GM12865 (cell line): Measurements from ENCODE around the gene SSR1.
A peak's percentile ranks its signal among the peaks of the same experiment; 100 is the strongest.

Source experiments
- DNase-seq: peaks from one replicate; pipeline ENCODE4 v3.0.0; 2010; ENCODE audit warnings: low read depth
- H3K4me3 ChIP-seq: 2 replicates; pipeline ENCODE4 v1.5.1; 2011; ENCODE audit warnings: mild to moderate bottlenecking, low read depth, low read length, control low read depth
- TF ChIP-seq, protein P1 (sequence below): IDR thresholded peaks from 2 replicates; pipeline ENCODE4 v1.5.1; 2011; ENCODE audit warnings: low read length, control low read depth, low read depth, inconsistent platforms; ENCODE audit not compliant: insufficient read depth; ENCODE audit errors: missing control alignments

Gene SSR1

DNA sequence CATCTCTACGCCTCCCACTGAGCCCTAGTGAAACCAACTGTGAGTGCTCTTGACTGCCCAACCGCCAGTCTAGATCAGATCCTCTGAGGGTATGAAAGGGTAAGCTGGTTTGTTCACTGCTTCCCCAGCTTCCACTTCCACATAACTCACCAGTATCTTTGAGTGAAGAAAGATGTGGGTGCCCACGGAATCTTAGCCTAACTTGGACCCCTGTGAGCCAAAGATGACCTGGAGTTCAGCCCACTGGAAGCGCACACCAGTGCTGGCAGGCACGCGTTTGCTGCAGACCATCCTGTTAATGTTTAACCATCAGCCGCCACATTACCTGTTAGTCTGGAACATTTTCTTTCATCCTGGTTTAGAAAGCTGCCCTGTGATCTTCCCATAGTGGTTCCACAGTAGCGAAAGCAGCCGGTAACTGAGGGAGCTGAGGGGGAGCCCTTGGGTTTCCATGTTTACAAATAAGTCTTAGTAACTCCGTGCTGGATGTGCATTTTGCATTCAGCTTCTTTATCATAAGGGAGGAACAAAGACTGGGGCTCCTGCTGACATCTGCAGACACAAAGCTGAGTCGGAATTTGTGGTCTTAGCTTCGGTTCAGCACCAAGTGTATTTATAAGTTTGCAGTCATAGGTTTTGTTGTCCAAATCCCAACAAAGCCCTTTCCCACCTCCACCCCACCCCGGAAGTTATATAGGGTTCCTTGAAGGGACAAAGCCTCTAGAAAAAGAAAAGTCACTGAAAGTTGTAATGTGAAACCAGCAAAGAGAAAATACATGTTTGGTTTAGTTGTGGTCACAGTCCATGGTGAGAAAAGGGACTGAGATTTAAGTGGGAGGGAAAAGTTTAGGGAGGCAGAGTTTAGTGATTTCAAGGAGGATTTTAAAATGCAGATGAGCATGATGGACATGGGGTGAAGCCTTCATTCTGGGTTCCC lies 71.0 kb downstream of the SSR1 start:
- TF ChIP-seq, protein P1, sequence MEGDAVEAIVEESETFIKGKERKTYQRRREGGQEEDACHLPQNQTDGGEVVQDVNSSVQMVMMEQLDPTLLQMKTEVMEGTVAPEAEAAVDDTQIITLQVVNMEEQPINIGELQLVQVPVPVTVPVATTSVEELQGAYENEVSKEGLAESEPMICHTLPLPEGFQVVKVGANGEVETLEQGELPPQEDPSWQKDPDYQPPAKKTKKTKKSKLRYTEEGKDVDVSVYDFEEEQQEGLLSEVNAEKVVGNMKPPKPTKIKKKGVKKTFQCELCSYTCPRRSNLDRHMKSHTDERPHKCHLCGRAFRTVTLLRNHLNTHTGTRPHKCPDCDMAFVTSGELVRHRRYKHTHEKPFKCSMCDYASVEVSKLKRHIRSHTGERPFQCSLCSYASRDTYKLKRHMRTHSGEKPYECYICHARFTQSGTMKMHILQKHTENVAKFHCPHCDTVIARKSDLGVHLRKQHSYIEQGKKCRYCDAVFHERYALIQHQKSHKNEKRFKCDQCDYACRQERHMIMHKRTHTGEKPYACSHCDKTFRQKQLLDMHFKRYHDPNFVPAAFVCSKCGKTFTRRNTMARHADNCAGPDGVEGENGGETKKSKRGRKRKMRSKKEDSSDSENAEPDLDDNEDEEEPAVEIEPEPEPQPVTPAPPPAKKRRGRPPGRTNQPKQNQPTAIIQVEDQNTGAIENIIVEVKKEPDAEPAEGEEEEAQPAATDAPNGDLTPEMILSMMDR, result no peak
- DNase-seq, result peak; percentile 37
- no peak overlapping the region for H3K4me3 ChIP-seq

DNA sequence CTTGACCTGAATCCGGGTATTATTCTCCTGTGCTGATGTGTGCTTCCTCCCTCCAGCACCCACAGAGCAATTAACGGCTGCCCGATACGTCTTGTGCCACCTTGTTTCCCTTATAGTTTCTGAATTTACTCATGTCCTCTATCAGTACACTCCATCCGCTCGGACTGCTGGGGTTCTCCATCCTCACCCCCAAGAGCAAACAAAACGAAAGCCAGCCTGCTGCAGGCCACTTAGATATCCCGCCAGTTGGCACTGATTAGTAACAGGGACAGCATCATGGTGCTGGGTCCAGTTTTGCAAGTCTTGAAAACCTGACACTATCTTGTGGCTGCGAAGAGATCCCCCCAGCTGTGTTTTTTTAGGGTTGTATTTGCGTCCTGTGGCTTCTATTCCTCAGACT lies 71.8 kb downstream of the SSR1 start:
- no peak for DNase-seq
- no peak overlapping the region for H3K4me3 ChIP-seq
- TF ChIP-seq, protein P1, result no peak

DNA sequence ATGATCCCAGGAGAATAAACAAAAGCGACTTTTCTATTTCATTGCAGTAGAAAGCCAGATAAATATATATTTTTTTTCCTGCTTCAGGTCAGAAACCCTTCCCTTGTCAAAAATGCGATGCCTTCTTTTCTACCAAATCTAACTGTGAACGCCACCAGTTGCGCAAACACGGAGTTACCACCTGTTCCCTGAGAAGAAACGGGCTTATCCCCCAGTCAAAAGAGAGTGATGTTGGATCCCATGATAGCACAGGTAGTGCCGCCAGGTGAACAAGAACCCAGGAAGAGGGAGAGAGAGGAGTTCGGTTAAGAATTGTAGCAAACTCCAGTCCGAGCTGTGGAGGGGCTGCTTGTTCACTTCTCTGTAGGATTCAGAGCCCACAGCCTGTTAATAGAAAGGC lies 72.6 kb downstream of the SSR1 start:
- TF ChIP-seq, protein P1, result no peak
- no peak overlapping the region for H3K4me3 ChIP-seq
- no peak for DNase-seq

DNA sequence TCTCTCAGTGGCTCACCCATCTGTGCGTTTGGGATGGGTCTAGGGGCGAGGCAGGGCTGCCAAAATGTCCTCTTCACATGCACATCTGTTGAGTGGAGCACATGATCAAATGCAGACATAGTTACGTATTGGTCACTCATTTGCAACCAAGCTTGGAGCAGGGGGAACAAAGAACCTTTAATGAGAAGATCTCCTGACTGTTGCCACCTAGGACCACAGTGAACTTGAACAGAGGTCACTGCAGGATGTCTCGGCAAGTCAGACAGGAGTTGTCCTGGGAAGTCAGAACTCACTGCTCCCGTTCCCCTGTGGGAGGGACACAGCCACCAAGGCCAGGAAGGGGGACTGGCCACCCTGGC lies 73.4 kb downstream of the SSR1 start:
- no peak for DNase-seq
- H3K4me3 ChIP-seq, result no peak overlapping the region
- TF ChIP-seq, protein P1, result no peak

DNA sequence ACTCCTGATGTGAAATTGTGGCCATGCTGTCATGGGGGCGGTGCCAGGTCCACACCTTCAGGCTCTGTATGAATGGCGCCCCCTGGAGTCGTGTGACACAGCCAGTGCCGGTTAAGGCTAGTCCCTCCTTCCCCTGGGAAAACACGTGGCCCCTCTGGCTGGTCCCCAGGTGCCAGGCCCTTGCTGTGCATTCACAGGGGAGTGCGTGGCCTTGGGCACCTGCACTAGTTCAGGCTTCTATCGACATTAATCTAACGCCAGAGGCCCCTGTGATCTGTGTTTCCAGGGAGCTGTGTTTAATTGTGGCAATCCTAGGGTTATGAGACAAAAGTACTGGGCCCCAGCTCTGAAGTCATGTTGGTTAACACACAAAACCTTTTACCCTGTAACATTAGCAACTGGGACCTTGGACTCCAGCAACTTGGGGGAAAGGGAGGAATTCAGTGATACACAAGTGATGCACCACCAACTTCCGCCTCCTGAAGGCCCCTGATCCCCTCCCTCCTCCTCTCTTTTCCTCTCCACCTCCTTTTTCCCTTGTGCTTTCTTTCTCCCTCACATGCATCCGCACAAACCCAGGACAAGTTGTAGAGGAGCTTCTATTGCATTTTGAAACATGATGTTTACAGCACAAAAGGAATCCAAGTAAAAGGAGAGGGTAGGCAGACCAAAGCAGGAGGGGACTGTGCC lies 74.0 kb downstream of the SSR1 start:
- TF ChIP-seq, protein P1, result peak; percentile 66
- no peak overlapping the region for H3K4me3 ChIP-seq
- peak; percentile 86 for DNase-seq

DNA sequence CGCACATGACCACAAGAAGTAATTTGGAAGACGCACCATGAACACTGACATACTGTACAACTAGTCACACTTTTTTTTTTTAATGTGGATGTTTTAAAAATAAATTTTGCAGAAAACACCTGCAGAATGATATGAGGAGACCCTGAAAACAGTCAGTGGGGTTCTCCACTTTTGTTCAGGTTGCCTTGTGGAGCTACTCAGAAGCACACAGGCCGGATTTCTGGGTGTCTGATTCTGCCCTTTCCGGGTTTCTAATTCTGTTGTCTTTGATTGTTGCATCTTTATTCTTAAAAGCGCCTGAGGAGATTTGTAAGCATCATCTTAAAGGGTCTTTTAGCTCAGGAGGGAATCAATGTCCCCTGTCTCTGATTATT lies 74.5 kb downstream of the SSR1 start:
- TF ChIP-seq, protein P1, result no peak
- H3K4me3 ChIP-seq, result no peak overlapping the region
- no peak for DNase-seq

DNA sequence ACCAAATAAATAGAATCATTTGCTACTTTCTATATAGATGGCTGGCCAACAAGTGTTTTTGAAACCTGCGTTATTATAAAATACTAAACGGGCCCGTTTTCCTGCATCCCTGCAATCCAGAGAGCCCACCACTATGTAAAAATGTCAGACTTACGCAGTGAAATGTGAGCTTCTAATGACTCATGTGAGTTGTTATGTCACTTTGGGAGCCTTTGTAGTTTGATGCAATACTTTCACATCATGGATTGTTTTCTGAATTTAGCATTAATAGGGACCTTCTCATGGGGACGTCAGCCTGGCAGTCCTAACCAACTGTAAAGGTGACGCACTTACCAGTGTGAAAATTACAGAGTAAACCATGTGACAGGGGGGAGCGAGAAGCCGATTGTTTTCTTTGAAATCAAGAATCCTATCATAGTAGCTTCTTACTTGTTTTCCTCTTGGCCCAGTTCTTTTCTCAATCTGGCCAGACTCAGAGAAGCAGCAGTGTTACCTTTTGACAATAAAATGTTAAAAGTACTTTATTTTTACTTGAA lies 75.3 kb downstream of the SSR1 start:
- no peak for DNase-seq
- no peak overlapping the region for H3K4me3 ChIP-seq
- TF ChIP-seq, protein P1, result no peak
